T-helper 1 cell (primary cell): ENCODE results near the gene IGFBP7.

Experiments
- DNase-seq, 5 donors: peaks; one replicate each; pipeline ENCODE4 v3.0.0-alpha.2; 2012 to 2020

The IGFBP7 gene

DNA sequence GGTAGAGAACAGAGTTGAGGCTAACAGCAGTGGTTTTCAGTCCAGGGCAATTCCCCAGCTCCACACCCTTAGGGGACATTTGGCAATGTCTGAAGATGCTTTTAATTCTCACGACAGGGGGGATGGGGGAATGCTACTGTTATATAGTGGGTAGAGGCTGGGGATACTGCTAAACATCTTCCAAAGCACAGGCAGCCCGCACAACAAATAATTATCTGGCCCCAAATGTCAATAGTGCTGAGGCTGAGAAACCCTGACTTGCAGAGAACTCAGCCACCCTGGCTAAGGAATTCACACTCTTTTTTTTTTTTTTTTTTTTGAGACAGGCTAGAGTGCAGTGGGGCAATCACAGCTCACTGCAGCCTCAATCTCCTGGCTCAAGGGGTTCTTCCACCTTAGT is 70.8 kb downstream of the IGFBP7 start:
- DNase-seq = no peak

DNA sequence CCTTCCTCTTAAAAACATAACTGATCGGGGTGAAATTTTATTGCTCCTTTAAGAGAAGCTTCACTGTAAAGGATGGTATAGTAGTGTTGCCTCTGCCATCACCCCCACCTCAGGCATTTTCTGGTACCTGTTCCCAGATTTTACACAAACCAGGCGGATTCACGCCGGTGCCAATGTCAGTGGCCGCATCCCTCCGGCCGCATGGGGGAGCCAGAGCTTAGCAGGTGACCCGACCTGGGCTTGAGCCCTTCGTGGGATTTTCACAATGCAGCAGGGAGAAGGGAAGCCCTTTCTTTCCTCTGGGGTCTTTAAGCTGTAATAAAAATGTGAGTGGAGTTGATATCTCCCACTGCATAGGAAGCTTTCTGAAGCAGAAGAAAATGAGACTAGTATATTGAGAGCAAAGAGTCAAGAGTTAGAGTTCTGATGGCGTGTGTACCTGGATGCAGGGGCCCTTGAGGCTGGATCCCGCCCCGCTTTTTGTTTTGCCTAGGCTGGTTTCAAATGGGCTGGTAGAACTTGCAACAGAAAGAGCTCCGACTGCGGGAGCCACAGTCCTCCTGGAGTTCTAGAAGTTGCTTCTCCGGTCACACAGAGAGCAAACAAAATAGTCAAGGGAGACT is 72.1 kb downstream of the IGFBP7 start:
- DNase-seq = no peak

DNA sequence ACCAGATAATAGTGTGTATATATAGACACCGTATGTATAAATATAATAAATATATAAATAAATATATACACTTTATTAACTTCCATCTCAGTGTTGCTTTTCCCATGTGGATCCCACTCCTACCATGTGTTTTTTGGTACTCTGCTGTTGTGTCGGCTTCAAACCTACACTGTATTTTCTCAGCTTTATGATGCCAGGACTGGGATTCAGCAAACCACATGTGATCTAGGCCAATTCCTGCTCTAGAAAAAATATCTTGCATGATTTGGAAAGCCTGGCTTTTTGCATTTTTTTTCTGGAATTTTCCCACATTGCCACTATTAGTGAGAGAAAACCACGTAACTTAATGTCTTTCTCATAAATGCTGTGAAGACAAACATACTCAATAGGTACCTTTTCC is 75.7 kb downstream of the IGFBP7 start:
- DNase-seq = no peak

DNA sequence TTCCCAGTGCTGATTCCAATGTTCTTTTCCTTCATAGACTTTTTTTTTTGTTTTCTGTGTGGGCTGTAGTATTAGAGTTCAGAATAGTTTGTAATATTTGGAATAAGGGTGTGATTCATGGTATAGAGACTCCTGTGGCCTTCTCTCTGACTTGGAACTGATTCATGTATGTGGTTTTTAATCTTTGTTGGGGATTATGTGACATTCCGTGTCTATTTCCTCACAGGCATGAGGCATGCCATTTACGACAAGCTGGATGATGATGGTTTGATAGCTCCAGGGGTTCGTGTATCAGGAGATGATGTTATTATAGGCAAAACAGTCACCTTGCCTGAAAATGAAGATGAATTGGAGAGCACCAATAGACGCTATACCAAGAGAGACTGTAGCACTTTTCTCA is 87.1 kb downstream of the IGFBP7 start:
- DNase-seq = no peak

DNA sequence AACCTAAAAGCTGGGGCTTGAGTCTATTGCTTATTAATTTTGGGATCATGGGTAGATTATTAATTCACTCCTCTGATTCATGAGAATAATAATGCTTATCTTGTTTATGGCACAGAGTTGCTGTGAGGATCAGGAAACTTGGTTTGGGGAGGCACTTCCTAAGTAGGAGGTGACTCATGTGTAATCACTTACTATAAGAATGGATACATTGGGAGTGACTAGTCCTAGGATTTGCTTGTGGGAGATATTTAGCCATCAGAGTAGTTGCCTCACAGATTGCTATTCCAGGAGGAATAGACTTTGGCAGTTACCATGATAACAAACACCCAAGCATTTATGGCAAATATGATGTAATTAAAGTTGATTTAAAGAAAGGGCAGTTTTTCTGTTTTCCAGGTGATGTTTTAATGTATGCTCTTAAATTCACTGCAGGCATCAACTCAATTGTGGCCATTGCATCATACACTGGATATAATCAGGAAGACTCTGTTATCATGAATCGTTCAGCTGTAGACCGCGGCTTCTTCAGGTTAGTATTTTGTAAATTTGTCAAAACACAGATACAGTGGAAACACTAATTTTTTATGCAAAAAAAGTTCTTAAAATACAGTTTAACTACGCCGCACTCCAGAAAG is 89.6 kb downstream of the IGFBP7 start:
- DNase-seq = no peak

DNA sequence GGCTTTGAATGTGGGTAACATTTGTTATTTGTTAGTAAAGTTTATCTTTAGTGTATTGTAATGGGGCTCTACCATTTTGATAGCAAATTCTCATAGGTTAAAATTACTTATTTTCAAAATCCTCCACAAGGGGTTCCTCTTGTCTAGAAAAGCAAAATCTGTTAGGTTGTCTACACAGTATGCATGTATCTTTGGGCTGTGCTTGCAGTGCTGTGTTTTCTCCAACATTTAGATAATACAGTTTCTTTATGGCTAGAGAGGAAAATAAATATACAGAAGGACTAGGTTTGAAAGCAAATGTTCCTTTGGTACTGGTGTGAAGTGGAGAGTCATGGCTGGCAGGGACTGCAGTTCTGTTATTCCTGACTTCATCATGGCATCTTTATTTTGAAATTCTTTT is 91.2 kb downstream of the IGFBP7 start:
- DNase-seq = no peak

DNA sequence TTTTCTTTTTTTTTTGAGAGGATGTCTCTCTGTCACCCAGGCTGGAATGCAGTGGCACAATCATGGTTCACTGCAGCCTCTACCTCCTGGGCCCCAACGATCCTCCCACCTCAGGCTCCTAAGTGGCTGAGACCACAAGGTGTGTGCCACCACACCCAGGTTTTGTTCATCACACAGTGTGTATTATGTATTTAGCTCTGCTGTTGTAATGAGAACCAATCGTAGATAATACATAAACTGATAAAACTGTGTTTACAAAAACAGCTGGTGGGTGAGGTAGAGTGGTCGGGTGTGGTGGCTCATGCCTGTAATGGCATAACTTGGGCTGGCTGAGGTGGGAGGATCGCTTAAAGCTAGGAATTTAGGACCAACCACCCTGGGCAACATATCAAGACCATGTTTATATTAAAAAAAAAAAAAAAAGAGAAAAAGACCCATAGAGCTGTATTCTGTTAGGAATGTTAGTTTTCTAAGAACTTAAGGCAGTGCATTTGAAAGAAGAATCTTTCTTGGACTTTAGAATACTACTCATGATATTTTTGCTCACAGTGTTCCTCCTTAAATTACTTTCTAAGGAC is 96.6 kb downstream of the IGFBP7 start:
- no peak for DNase-seq

DNA sequence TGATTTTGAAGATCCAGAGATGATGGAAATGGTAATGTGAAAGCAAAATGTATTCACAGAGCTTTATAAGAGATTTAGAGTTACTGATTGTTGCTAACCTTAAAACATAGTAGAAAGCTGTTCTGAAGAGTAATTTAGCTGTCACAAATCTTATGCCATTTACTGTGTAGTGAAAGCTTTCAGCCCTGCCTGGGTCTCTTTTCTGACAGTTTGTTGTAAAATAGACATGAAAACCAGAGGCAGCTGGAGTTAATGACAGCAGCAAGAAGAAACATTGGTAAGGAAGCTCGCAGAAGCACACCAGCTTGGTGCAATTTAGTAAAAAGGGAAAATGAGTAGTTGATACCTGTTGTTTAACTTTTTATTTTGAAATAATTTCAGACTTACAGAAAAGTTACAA is 110.4 kb downstream of the IGFBP7 start:
- DNase-seq = no peak

DNA sequence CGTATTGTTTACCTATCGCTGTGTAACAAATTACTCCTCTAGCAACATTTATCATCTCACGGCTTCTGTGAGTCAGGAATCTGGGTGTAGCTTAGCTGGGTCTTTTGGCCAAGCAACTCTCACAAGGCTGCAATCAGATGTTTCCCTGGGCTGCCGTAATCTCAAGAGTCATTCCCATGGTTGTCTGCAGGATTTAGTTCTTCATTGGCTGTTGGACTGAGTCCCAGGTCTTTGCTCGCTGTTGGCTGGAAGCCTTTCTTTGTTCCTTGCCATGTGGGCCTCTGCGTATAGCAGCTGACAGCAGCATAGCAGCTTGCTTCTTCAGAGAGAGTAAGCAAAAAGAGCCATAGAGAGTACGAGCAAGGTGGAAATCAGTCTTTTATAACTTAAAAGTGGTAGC is 114.7 kb downstream of the IGFBP7 start:
- DNase-seq = no peak

GRCh38 chr4:56990109-56990905 is 119.9 kb downstream of the IGFBP7 start:
- no peak for DNase-seq

GRCh38 chr4:56986952-56987351 is 123.2 kb downstream of the IGFBP7 start:
- DNase-seq = no peak

DNA sequence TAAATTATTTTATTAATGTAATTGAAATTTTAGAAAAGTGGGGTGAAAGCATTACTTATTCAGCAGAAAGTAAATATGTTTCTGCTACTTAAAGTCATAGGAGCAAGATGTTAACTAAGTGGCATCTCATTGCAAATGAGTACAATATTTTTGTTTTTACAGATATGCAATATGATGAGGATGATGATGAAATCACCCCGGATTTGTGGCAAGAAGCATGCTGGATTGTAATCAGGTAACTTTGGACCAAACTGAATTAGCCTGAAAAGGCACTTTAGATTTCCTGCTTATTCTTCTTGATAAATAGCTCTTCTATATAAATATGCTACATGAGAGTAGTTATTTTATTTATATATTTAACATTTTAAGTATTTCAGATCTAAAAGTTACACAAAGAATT is 124.0 kb downstream of the IGFBP7 start:
- no peak for DNase-seq

DNA sequence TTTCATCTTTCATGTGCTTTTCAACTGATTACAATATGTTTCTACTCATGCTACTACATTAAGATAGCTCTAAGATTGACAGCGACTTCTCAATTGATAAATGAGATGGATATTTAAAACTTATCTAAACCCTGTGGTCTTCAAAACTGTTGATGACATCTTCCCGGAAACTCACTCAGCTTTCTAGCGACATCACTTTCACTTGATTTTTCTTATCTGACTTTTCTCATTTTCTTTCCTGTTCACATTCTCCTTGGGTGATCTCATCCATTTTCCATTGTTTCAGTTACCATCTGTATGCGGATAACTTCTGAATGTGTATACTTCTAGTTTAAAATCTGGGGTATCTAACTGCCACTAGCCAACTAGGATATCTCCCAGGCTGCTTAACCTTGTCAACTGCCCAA is 128.4 kb downstream of the IGFBP7 start:
- DNase-seq = peak in 1 of 5 donors; percentile 30
